Bronchial smooth muscle cell (primary cell): ENCODE measurements around the gene TM4SF1. TPM values are rescaled to one million over a fixed set of nuclear protein-coding genes. Genes with fewer than 3 reads are reported as not detected.

Experiments used
- total RNA-seq: library from RNA; depleted of rRNA; stranded (reverse); fragments of >200 nt; gene quantifications from 2 replicates; pipeline ENCODE4 v1.2.1, GENCODE V29; 2014

TM4SF1 gene, protein sequence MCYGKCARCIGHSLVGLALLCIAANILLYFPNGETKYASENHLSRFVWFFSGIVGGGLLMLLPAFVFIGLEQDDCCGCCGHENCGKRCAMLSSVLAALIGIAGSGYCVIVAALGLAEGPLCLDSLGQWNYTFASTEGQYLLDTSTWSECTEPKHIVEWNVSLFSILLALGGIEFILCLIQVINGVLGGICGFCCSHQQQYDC
- 59.8 and 183 TPM in 2 replicates for total RNA-seq

DNA sequence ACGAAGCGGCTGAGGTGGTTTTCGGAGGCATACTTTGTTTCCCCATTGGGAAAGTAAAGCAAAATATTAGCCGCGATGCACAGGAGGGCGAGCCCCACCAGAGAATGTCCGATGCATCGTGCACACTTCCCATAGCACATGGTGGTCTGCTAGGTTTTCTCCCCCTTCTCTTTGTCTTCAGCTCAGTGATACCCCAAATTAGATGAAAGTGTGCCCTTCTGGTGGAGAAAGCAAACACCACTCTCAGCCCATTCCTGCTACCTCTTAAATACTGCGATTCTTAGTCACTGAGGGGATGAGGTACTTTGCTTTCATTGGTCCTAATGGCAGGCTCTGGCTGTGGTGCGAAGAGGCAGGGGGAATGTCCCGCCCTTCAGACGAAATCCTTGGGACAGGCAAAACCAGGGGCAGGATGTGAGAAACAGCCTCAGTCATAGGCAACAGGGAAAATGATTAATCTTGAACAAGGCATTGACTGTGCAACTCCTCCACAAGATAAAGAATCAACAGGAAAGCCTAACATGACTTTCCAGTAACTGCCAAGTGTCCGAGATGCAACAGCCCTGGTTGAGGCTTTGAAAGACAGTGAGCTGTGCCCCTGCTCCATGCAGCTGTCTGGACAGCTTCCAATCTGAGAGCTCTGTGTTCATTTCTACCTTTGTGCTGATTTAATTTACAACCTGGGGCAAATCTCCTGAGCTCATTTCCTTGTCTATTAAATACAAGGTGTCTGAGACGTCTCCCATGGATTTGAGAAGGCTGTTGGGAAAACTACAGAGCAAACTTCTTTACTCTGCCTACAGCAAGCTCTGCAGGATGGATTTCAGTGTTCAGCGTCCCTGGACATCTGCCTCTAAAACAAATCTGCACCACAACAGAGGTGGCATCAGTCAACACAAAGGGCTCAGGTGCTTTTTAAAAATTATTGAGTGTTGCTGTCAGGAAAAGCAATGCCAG, at the start of gene TM4SF1:
Gene TM4SF1, minus strand, starts transcription at position 242 of the 957 bp plus-strand sequence. Its CDS starts 102 bp downstream, at position 140.

DNA sequence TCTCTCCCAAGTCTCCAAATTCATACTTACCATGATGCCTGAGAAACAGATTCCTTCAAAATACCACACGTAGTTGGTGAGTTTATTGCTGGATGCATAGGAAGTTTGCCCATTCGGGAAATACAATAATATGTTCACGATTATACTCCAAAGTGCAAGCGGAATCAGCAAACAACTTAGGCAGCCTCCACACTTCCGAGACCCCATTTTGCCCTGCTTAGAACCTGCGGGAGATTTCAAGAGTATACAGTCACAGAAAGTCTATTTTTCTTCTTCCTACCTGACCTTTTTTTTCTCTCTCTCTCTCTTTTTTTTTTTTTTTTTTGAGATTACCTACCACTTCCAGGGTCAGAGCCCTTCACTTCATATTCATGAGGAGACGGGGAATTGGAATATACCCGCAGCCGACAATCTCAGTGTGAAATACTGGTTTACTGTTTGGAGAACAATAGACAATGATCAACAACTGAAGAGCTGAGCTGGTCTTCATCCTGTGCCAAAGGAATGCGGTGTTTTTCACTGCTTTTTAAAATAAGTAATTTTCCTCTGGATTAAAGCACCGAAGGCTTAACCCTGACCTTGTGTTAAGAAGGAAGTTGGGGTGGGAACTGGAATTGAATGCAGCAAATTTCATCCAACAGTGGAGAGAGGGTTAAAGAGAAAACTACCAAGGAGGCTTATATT, 44.1 kb downstream of the TM4SF1 start, which contains the start of gene TM4SF18:
Gene TM4SF18, minus strand, starts transcription at position 461 of the 684 bp plus-strand sequence. Its CDS starts 254 bp downstream, at position 207.

Other genes with a start within 250 kb of the TM4SF1 start
- gene HPS3, start 248.0 kb downstream of the TM4SF1 start, total RNA-seq = 19.1 and 23.6 TPM in 2 replicates
- 0.52 TPM in 1 of 2 replicates, not detected in the other for gene CP, start 155.8 kb downstream of the TM4SF1 start, total RNA-seq
- gene TM4SF18, start 44.0 kb downstream of the TM4SF1 start, total RNA-seq = under 0.01 TPM in 1 of 2 replicates, not detected in the other
- gene TM4SF4, start 97.0 kb upstream of the TM4SF1 start, total RNA-seq = 0.16 TPM in 1 of 2 replicates, not detected in the other